ENCODE results near the gene RAB4B. TPM values are rescaled to one million over a fixed set of nuclear protein-coding genes. Genes with fewer than 3 reads are reported as not detected.
"Not testable (repeated sequence)": the region's sequence is repeated elsewhere in the genome, so short reads cannot be mapped to it uniquely, and the experiment has no call there.

The RAB4B gene
- total RNA-seq, 1 donor from 2014 or later = 19.6 TPM

DNA sequence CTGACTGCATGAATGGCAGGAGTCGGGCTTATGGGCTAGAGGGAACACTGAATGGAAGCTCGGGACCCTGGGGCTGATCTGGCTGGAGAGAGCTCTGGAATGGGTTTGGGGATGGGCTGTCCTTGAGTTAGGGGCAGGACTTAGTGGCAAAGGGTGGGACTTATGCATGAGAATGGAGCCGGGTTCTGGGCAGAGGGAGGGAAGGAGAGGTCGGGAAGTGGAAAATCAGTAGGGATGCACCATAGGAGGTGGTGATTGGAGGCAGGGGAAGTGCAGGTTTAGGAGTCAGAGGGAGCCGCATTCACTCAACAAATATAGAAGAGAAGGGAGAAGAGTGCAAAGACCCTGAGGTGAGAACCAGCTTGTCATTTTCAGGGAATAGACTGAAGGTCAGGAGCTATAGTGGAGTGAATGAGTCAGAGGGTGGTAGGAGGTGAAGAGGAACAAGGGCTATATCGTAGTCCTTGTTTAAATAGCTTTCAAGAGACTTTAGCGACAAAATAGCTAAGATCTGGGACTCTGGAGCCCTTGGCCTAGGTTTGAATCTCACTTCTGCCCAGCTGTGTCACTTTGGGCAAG is 748 bp downstream of the RAB4B start:
- no peak for DNase-seq (ENCODE audit: low read depth)

GRCh38 chr19:40780582-40780981 is 2.5 kb downstream of the RAB4B start:
- DNase-seq (ENCODE audit: low read depth) = no peak

GRCh38 chr19:40781140-40781539 is 3.1 kb downstream of the RAB4B start:
- DNase-seq (ENCODE audit: low read depth) = no peak

- DNase-seq (ENCODE audit: low read depth) = no peak
Observed at GRCh38 chr19:40783711-40784110, 5.7 kb downstream of the RAB4B start.

- not testable (repeated sequence) for DNase-seq (ENCODE audit: low read depth)
Observed at GRCh38 chr19:40784146-40784545, 6.1 kb downstream of the RAB4B start.

DNA sequence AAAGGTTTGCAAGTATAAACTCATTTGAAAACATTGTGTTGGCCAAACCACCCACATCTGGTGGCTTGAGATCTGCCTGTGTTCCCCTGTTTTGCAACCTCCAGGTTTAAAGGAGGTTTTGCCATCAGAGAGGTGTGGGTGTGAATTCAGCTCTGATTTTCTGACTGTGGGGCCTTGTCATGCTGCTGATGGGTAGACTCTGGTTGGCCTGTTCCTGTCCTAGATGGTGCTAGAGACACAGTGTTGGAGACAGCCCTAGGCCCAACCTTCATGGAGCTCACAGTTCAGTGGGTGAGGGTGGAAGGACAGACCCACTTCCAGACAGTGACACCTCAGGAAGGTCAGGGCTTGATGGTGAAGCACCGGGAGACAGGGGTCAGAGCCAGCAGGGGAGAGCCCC is 7.5 kb downstream of the RAB4B start:
- DNase-seq (ENCODE audit: low read depth) = no peak

GRCh38 chr19:40786060-40787037 is 8.3 kb downstream of the RAB4B start:
- DNase-seq (ENCODE audit: low read depth) = no peak

DNA sequence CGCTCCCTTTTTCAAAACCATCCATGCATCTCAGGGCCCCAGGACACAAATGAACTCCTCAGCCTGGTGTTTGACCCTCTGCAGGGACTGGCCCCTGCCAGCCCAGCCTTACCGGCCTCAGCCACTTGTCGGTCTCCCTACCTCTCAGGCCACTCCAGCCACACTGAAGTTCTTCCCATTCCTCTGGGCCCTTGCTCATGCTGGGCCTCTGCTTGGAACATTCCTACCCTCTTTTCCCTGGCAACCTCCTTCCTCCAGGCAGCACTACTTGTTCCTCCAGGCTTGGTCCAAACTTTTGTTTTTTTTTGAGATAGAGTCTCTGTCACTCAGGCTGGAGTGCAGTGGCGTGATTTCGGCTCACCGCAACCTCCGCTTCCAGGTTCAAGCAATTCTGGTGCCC is 13.3 kb downstream of the RAB4B start:
- DNase-seq (ENCODE audit: low read depth) = no peak

DNA sequence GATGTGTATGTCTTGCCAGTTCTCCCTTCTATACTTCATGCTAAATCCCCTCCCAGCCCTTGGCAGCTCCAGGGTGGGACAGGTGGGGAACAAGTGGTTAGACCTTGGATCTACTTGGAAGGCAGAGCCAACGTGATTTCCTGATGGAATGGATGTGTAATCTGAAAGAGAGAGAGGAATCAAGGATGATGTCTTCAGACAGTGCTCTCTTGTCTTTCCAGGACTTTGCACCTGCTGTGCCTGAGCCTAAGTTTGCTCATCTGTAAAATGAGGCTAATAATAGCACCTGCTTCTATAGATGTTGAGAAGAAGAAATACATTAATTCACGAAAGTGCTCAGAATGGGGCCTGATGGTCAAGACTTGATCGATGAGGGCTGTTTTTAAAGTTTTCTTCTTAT is 13.9 kb downstream of the RAB4B start:
- no peak for DNase-seq (ENCODE audit: low read depth)

- no peak for DNase-seq (ENCODE audit: low read depth)
Observed at GRCh38 chr19:40797166-40797962, 19.3 kb downstream of the RAB4B start.

DNA sequence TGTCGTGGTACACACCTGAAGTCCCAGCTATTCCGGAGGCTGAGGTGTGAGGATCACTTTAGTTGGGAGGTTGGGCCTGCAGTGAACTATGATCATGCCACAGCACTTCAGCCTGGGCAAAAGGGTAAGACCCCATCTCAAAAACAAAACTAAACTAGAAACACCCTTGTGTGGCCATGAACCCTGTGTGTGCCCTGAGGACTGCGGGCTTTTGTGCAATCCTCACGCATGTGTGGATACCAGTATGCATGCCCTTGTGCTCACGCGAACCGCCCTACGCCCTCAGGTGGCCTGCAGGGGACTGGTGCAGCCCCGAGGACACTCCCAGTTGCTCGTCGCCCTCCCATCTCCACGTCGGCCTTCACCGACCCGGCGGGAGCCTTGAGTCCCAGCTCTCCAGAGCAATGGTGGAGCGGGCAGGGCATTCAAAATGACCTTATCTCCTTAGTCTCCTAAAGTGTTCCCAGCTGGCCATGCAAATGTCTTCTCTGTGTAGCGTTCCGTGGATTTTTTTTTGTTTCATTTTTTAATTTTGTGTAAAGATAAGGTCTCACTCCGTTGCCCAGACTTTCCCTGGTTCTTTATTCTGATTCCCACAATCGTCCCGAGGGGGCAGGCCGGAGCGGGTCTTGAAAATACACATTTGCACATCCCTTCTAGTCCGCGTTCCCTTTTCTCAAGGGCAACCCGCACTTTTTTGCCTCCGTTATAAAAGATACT is 20.1 kb downstream of the RAB4B start:
- DNase-seq (ENCODE audit: low read depth) = peak; percentile 64

- DNase-seq (ENCODE audit: low read depth) = peak; percentile 100
Observed at GRCh38 chr19:40798683-40799557, 20.9 kb downstream of the RAB4B start, which contains the start of gene EGLN2. EGLN2 (plus strand) TSS chr19:40799191; CDS start chr19:40800573, 1,382 bp downstream.

- no peak for DNase-seq (ENCODE audit: low read depth)
Observed at GRCh38 chr19:40799558-40800338, 21.7 kb downstream of the RAB4B start.

DNA sequence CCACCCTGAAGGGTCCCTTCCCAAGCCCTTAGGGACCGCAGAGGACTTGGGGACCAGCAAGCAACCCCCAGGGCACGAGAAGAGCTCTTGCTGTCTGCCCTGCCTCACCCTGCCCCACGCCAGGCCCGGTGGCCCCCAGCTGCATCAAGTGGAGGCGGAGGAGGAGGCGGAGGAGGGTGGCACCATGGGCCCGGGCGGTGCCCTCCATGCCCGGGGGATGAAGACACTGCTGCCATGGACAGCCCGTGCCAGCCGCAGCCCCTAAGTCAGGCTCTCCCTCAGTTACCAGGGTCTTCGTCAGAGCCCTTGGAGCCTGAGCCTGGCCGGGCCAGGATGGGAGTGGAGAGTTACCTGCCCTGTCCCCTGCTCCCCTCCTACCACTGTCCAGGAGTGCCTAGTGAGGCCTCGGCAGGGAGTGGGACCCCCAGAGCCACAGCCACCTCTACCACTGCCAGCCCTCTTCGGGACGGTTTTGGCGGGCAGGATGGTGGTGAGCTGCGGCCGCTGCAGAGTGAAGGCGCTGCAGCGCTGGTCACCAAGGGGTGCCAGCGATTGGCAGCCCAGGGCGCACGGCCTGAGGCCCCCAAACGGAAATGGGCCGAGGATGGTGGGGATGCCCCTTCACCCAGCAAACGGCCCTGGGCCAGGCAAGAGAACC is 22.4 kb downstream of the RAB4B start:
- DNase-seq (ENCODE audit: low read depth) = no peak

DNA sequence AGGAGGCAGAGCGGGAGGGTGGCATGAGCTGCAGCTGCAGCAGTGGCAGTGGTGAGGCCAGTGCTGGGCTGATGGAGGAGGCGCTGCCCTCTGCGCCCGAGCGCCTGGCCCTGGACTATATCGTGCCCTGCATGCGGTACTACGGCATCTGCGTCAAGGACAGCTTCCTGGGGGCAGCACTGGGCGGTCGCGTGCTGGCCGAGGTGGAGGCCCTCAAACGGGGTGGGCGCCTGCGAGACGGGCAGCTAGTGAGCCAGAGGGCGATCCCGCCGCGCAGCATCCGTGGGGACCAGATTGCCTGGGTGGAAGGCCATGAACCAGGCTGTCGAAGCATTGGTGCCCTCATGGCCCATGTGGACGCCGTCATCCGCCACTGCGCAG is 22.9 kb downstream of the RAB4B start:
- DNase-seq (ENCODE audit: low read depth) = no peak

GRCh38 chr19:40801426-40802299 is 23.6 kb downstream of the RAB4B start:
- DNase-seq (ENCODE audit: low read depth) = no peak

DNA sequence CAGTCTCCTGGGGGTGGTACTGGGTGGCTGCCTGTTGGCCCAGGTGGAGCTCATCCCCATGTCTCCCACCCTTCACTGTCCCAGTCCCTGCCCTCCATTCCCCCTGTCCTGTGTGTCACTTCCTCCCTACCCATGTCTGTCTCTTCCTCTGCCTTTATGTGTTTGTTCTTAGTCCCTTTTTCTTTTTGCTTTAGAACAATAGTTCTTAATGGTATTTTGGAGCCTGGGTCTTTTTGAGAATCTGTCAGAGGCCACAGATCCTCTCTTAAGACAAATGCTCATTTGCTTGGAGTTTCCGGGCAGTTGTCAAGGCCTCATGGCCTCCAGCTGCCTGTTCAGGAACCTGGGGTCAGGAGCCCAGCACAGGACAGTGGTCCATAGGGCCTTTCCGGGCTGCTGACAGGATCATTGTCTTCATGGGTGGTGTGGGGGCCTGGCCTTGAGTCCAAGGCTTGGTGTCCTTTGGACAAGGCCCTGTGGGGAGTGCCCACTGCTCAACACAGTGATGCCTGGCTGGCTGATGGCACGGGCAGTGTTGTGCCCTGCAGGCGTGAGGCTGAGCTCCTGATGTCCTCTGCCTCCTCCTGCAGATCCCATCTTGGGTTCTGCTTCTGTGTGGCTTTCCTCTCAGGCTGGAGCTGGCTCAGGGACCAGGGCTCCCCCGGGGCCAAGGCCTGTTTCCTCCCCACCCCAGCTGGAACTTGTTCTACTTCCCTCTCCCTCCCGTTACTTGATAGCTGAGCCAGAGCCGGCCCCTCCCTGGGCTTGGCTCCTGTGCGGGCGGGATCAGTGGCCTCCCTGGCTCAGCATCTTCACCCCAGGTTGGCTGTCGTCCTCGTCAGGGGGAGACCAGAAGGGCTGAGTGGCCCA is 24.5 kb downstream of the RAB4B start:
- no peak for DNase-seq (ENCODE audit: low read depth)

All from myocyte (in vitro differentiated cells).